Measurements from ENCODE around the gene CRIM1. TPM values are rescaled to one million over a fixed set of nuclear protein-coding genes. Genes with fewer than 3 reads are reported as not detected.

Gene CRIM1
- total and polyA plus RNA-seq, 2 of the 8 experiments (the other 6 are each of a cell fraction or from before 2014, with no cell fraction given): 9.4 to 28.4 TPM

DNA sequence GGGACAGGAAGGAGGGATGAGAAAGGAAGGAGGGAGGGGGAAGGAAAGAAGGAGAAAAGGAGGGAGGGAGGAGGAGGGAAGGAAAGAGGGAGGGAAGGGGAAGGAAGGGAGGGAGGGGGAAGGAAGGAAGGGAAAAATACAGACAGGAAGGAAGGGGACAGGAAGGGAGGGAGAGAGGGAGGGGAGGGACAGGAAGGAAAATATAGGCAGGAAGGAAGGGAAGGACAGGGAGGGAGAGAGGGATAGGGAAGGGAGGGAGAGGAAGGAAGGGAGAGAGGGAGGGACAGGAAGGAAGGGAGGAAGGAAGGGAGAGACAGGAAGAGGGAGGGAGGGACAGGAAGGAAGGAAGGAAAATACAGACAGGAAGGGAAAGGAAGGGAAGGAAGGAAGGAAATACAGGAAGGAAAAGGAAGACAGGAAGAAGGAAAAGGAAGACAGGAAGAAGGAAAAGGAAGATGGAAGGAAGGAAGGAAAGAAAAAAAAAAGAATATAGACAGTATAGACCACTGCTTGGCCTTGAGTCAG is 178.8 kb downstream of the CRIM1 start:
- peaks cover 0 to 16% (median 9%) of the 10 kb centered on the region in 4 experiments; a peak in 5 of 8 replicates for H3K36me3 ChIP-seq (ENCODE audit: control insufficient read depth in 2 of 4, insufficient read depth in 4 of 4, low read length in 3 of 4)
- H4K5ac ChIP-seq (ENCODE audit: insufficient read length, low read depth, low read length): no peak overlapping the region
- H4K91ac ChIP-seq (replicated peaks; ENCODE audit: insufficient read length, low read length): no peak overlapping the region
- H3K23ac ChIP-seq (ENCODE audit: insufficient read length): no peak overlapping the region
- H2AK5ac ChIP-seq (ENCODE audit: low read depth, low read length): no peak overlapping the region; the same call in 1 of the 2 replicates
- no peak overlapping the region for H3K4me3 ChIP-seq (ENCODE audit: extremely low read depth in 1 of 4, insufficient read depth in 2 of 4, low read depth in 3 of 4, low read length in 4 of 4)
- no peak for FAIRE-seq
- no peak overlapping the region for H2BK15ac ChIP-seq (ENCODE audit: low read length)
- no peak overlapping the region for H3K27ac ChIP-seq (ENCODE audit: low read depth, low read length)
- no peak overlapping the region for H2BK5ac ChIP-seq (ENCODE audit: low read depth, low read length)
- H3K9me3 ChIP-seq (ENCODE audit: insufficient read depth in 2 of 2, low read depth in 1 of 2, low read length in 1 of 2): no peaks in the 10 kb centered on the region
- H3K14ac ChIP-seq (ENCODE audit: insufficient read length): no peak overlapping the region
- H2BK20ac ChIP-seq (ENCODE audit: low read length): no peak overlapping the region
- H3K4ac ChIP-seq (replicated peaks; ENCODE audit: insufficient read length, low read depth, low read length): no peak overlapping the region
- no peak for DNase-seq (ENCODE audit: low read depth in 1 of 2, low spot score in 2 of 2)
- no peak overlapping the region for H3K4me2 ChIP-seq (ENCODE audit: insufficient read depth in 1 of 2, low read depth in 2 of 2, low read length in 2 of 2)
- no peak overlapping the region for H2AFZ ChIP-seq (ENCODE audit: low read length)
- no peak overlapping the region for H4K8ac ChIP-seq (ENCODE audit: extremely low read depth, insufficient read depth, low read length)
- no peaks in the 10 kb centered on the region for H3K4me1 ChIP-seq (replicated peaks in 1 of 4; ENCODE audit: control insufficient read depth in 3 of 4, insufficient read depth in 4 of 4, low read length in 3 of 4)
- no peaks in the 10 kb centered on the region for H3K79me1 ChIP-seq (ENCODE audit: low read depth, low read length)
- H2BK120ac ChIP-seq (replicated peaks; ENCODE audit: low read depth, low read length): no peak overlapping the region
- POLR2A ChIA-PET (ENCODE audit: partially characterized antibody): no interaction called here
- CTCF ChIA-PET (ENCODE audit: partially characterized antibody): no interaction called here
- H4K20me1 ChIP-seq (replicated peaks in 1 of 2; ENCODE audit: control insufficient read depth in 1 of 2, insufficient read depth in 2 of 2, low read length in 2 of 2): peaks cover 0 to 2% of the 10 kb centered on the region in 2 experiments
- no peaks in the 10 kb centered on the region for H3K27me3 ChIP-seq (replicated peaks in 1 of 4; ENCODE audit: control insufficient read depth in 3 of 4, extremely low read depth in 1 of 4, insufficient read depth in 3 of 4, low read length in 3 of 4)
- no peaks in the 10 kb centered on the region for H3K79me2 ChIP-seq (ENCODE audit: control insufficient read depth in 1 of 2, insufficient read depth in 2 of 2, low read length in 2 of 2)
- H3K18ac ChIP-seq (ENCODE audit: extremely low read depth, low read length): no peak overlapping the region
- H3K9ac ChIP-seq (replicated peaks in 1 of 4; ENCODE audit: extremely low read depth in 1 of 4, low read depth in 3 of 4, low read length in 3 of 4): no peak overlapping the region
- no peaks in the 10 kb centered on the region; the same call in 1 of the 2 replicates for H3K23me2 ChIP-seq (ENCODE audit: low read depth, low read length)
- no peak overlapping the region for H2BK12ac ChIP-seq (ENCODE audit: low read depth, low read length)
- no peak overlapping the region for H3K56ac ChIP-seq (replicated peaks; ENCODE audit: insufficient read length, low read depth, low read length)
- TF ChIP-seq NRF1 (IDR thresholded peaks at IDR 0.05; ENCODE audit: low read depth, low read length) (no peak), CHD2 (IDR thresholded peaks at IDR 0.05; ENCODE audit: low read length) (no peak), CEBPB (IDR thresholded peaks at IDR 0.05; ENCODE audit: low read depth, low read length) (no peak), ATF2 (IDR thresholded peaks at IDR 0.05; ENCODE audit: low read length) (no peak), JUN (IDR thresholded peaks at IDR 0.05; ENCODE audit: low read depth, low read length) (no peak), SAP30 (IDR thresholded peaks at IDR 0.05; ENCODE audit: insufficient read depth, insufficient replicate concordance, low read length) (no peak), RXRA (IDR thresholded peaks at IDR 0.05; ENCODE audit: insufficient read depth, low read depth, low read length) (no peak), ZNF274 (IDR thresholded peaks at IDR 0.05; ENCODE audit: borderline replicate concordance, extremely low read depth, low read length) (no peak), CREB1 (IDR thresholded peaks at IDR 0.05) (no peak), TAF7 (optimal IDR thresholded peaks at IDR 0.05; ENCODE audit: borderline replicate concordance, low read depth, low read length) (no peak), BCL11A (IDR thresholded peaks at IDR 0.05; ENCODE audit: low read depth in 2 of 2, low read length in 2 of 2) (no peak), RNF2 (IDR thresholded peaks at IDR 0.05; ENCODE audit: borderline replicate concordance, low read depth, low read length, missing control alignments, poor library complexity, severe bottlenecking) (no peak), GTF2F1 (IDR thresholded peaks at IDR 0.05; ENCODE audit: borderline replicate concordance, low read depth, low read length) (no peak)
